HepG2 (cell line): ENCODE measurements around the gene FBP1. TPM values are rescaled to one million over a fixed set of nuclear protein-coding genes. Genes with fewer than 3 reads are reported as not detected.
A peak's percentile ranks its signal among the peaks of the same experiment; 100 is the strongest.

Source experiments
- HNRNPH1 ChIP-seq: fragments of 200-400 bp; formaldehyde crosslinking; optimal IDR thresholded peaks from 2 replicates; pipeline ENCODE3; 2017; ENCODE audit warnings: mild to moderate bottlenecking, low read depth, low read length
- ISL2 ChIP-seq: sonication (generic); formaldehyde crosslinking; IDR thresholded peaks from 2 replicates; pipeline ENCODE4 v1.5.0; 2020; ENCODE audit warnings: missing genetic modification reagents
- MIXL1 ChIP-seq: IDR thresholded peaks from 2 replicates; pipeline ENCODE4 v1.6.1; 2016
- NR1H2 ChIP-seq: sonication (generic); formaldehyde crosslinking; IDR thresholded peaks from 2 replicates; pipeline ENCODE4 v1.8.1; 2022; ENCODE audit warnings: low read depth, missing genetic modification reagents, borderline replicate concordance
- PHB2 ChIP-seq: fragments of 450-650 bp; IDR thresholded peaks from 2 replicates; pipeline ENCODE4 v1.6.1; 2018; ENCODE audit not compliant: partially characterized antibody
- PHF20 ChIP-seq: sonication (generic); formaldehyde crosslinking; IDR thresholded peaks from 2 replicates; pipeline ENCODE4 v1.5.0; 2020; ENCODE audit warnings: mild to moderate bottlenecking, missing genetic modification reagents
- TRIM24 ChIP-seq: sonication (generic); formaldehyde crosslinking; IDR thresholded peaks from 2 replicates; pipeline ENCODE4 v1.8.0; 2022; ENCODE audit warnings: mild to moderate bottlenecking, missing genetic modification reagents
- ZC3H13 ChIP-seq: sonication (generic); formaldehyde crosslinking; IDR thresholded peaks from 2 replicates; pipeline ENCODE4 v1.8.1; 2023; ENCODE audit warnings: mild to moderate bottlenecking, missing genetic modification reagents, moderate library complexity
- ZIK1 ChIP-seq: sonication (generic); formaldehyde crosslinking; IDR thresholded peaks from 2 replicates; pipeline ENCODE4 v1.5.0; 2020; ENCODE audit warnings: mild to moderate bottlenecking, low read depth, missing genetic modification reagents, borderline replicate concordance
- ZNF143 ChIP-seq: sonication (generic); formaldehyde crosslinking; IDR thresholded peaks from 2 replicates; pipeline ENCODE4 v1.4.0; 2020; ENCODE audit warnings: missing genetic modification reagents
- ZNF383 ChIP-seq: sonication (generic); formaldehyde crosslinking; IDR thresholded peaks from 2 replicates; pipeline ENCODE4 v1.4.0; 2020; ENCODE audit warnings: missing genetic modification reagents, mild to moderate bottlenecking, borderline replicate concordance
- ZNF543 ChIP-seq: sonication (generic); formaldehyde crosslinking; IDR thresholded peaks from 2 replicates; pipeline ENCODE4 v1.4.0; 2020; ENCODE audit warnings: mild to moderate bottlenecking, missing genetic modification reagents
- polyA plus RNA-seq, 8 experiments: library from polyadenylated mRNA; depleted of rRNA in 3 of 8; stranded (reverse) in 7 of 8; unstranded in 1 of 8; fragments of >200 nt; fragmentation: Illumina TruSeq in 4 of 8; extraction: Trizol in 4 of 8; gene quantifications; 2 replicates each; pipeline versions ENCODE4 v1.2.1 to v1.2.3, GENCODE V29; 2011 to 2016; ENCODE audit warnings: low read depth in 4 of 8, missing spikeins in 1 of 8, mixed read lengths in 1 of 8; ENCODE audit not compliant: insufficient read depth in 1 of 8
- total RNA-seq, 5 experiments: library from RNA; depleted of rRNA; stranded (reverse); fragments of >200 nt; fragmentation: Illumina TruSeq; extraction: Trizol; gene quantifications; 2 replicates each; pipeline ENCODE4 v1.2.3, GENCODE V29; 2016; ENCODE audit warnings: low read depth in 1 of 5
- TF ChIP-seq, protein P1 (sequence below): sonication (generic); formaldehyde crosslinking; conservative IDR thresholded peaks from 2 replicates; pipeline ENCODE4 v1.4.0; 2020; ENCODE audit warnings: missing genetic modification reagents
- TF ChIP-seq, protein P2 (sequence below): sonication (generic); formaldehyde crosslinking; IDR thresholded peaks from 2 replicates; pipeline ENCODE4 v1.5.0; 2020; ENCODE audit warnings: mild to moderate bottlenecking, missing genetic modification reagents
- TF ChIP-seq, protein P3 (sequence below): sonication (generic); formaldehyde crosslinking; IDR thresholded peaks from 2 replicates; pipeline ENCODE4 v1.8.0; 2022; ENCODE audit warnings: mild to moderate bottlenecking, missing genetic modification reagents, borderline replicate concordance
- TF ChIP-seq, protein P4 (sequence below): sonication (generic); formaldehyde crosslinking; IDR thresholded peaks from 2 replicates; pipeline ENCODE4 v1.9.0; 2021; ENCODE audit warnings: mild to moderate bottlenecking, missing genetic modification reagents
- TF ChIP-seq, protein P5 (sequence below): sonication (generic); formaldehyde crosslinking; IDR thresholded peaks from 2 replicates; pipeline ENCODE4 v1.8.1; 2023; ENCODE audit warnings: mild to moderate bottlenecking, moderate library complexity, missing genetic modification reagents

FBP1 gene
- total and polyA plus RNA-seq, 2 of the 13 experiments (the other 11 are each of a cell fraction or from before 2014, with no cell fraction given) = 0.29 to 0.53 TPM

DNA sequence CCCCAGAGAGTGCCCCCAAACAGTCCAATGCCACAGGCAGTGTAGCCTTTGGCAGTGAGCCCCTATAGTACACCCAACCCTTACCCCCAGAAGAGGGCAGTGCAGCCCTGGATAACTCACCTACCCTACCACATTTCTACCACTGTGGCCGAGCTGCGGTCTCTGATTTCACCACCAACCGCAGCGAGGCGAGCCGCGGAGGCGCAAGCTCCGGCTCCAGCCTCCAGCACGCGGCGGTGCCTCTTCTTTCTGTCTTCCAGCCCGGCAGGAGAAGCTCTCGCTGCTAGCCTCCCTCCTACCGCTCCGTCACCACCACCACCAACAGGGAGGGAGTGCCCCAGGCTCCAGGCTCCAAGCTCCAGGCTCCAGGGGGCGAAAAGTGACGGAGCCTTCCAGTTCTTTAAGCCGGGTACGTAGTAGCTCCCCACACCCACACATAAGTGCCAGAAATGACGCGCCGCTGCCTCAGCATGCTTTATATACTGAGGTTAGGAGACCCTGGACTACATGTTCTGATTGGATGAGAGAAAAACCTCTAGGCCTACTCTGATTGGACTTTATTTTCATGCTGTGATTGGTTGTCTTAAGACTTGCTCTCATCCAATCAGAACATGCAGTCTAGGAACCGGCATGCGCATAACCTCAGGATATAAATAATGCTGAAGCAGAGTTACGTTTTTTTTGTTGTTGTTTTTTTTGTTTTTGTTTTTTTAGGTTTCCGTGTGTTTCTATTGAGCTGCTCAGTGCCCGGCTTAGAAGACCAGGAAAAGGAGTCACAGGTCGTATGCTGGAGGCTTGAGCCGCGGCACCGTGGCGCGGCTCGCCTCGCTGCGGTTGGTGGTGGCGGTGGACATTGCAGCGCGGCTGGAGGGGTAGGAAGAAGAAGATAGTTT lies 84.6 kb downstream of the FBP1 start, which contains the start of gene PCAT7 (continued):
- TF ChIP-seq TRIM24 (CRISPR knock-in tag) (no peak), ZC3H13 (CRISPR knock-in tag) (no peak), MIXL1 (0 out of 2 replicates have a peak, but pooled peaks have one; percentile 17), PHF20 (0 out of 2 replicates have a peak, but pooled peaks have one; percentile 25), ZIK1 (CRISPR knock-in tag) (no peak), ISL2 (CRISPR knock-in tag) (no peak), ZNF143 (CRISPR knock-in tag) (no peak), PHB2 (no peak), HNRNPH1 (no peak), ZNF543 (CRISPR knock-in tag) (peak; percentile 88; the same call in 1 of the 2 replicates), ZNF383 (0 out of 2 replicates have a peak, but pooled peaks have one; percentile 66), NR1H2 (CRISPR knock-in tag) (no peak)
- TF ChIP-seq, protein P1, sequence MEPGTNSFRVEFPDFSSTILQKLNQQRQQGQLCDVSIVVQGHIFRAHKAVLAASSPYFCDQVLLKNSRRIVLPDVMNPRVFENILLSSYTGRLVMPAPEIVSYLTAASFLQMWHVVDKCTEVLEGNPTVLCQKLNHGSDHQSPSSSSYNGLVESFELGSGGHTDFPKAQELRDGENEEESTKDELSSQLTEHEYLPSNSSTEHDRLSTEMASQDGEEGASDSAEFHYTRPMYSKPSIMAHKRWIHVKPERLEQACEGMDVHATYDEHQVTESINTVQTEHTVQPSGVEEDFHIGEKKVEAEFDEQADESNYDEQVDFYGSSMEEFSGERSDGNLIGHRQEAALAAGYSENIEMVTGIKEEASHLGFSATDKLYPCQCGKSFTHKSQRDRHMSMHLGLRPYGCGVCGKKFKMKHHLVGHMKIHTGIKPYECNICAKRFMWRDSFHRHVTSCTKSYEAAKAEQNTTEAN (CRISPR knock-in tag) = no peak
- TF ChIP-seq, protein P2, sequence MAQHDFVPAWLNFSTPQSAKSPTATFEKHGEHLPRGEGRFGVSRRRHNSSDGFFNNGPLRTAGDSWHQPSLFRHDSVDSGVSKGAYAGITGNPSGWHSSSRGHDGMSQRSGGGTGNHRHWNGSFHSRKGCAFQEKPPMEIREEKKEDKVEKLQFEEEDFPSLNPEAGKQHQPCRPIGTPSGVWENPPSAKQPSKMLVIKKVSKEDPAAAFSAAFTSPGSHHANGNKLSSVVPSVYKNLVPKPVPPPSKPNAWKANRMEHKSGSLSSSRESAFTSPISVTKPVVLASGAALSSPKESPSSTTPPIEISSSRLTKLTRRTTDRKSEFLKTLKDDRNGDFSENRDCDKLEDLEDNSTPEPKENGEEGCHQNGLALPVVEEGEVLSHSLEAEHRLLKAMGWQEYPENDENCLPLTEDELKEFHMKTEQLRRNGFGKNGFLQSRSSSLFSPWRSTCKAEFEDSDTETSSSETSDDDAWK = no peak
- TF ChIP-seq, protein P3, sequence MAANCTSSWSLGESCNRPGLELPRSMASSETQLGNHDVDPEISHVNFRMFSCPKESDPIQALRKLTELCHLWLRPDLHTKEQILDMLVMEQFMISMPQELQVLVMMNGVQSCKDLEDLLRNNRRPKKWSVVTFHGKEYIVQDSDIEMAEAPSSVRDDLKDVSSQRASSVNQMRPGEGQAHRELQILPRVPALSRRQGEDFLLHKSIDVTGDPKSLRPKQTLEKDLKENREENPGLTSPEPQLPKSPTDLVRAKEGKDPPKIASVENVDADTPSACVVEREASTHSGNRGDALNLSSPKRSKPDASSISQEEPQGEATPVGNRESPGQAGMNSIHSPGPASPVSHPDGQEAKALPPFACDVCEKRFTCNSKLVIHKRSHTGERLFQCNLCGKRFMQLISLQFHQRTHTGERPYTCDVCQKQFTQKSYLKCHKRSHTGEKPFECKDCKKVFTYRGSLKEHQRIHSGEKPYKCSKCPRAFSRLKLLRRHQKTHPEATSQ (CRISPR knock-in tag) = no peak
- TF ChIP-seq, protein P4, sequence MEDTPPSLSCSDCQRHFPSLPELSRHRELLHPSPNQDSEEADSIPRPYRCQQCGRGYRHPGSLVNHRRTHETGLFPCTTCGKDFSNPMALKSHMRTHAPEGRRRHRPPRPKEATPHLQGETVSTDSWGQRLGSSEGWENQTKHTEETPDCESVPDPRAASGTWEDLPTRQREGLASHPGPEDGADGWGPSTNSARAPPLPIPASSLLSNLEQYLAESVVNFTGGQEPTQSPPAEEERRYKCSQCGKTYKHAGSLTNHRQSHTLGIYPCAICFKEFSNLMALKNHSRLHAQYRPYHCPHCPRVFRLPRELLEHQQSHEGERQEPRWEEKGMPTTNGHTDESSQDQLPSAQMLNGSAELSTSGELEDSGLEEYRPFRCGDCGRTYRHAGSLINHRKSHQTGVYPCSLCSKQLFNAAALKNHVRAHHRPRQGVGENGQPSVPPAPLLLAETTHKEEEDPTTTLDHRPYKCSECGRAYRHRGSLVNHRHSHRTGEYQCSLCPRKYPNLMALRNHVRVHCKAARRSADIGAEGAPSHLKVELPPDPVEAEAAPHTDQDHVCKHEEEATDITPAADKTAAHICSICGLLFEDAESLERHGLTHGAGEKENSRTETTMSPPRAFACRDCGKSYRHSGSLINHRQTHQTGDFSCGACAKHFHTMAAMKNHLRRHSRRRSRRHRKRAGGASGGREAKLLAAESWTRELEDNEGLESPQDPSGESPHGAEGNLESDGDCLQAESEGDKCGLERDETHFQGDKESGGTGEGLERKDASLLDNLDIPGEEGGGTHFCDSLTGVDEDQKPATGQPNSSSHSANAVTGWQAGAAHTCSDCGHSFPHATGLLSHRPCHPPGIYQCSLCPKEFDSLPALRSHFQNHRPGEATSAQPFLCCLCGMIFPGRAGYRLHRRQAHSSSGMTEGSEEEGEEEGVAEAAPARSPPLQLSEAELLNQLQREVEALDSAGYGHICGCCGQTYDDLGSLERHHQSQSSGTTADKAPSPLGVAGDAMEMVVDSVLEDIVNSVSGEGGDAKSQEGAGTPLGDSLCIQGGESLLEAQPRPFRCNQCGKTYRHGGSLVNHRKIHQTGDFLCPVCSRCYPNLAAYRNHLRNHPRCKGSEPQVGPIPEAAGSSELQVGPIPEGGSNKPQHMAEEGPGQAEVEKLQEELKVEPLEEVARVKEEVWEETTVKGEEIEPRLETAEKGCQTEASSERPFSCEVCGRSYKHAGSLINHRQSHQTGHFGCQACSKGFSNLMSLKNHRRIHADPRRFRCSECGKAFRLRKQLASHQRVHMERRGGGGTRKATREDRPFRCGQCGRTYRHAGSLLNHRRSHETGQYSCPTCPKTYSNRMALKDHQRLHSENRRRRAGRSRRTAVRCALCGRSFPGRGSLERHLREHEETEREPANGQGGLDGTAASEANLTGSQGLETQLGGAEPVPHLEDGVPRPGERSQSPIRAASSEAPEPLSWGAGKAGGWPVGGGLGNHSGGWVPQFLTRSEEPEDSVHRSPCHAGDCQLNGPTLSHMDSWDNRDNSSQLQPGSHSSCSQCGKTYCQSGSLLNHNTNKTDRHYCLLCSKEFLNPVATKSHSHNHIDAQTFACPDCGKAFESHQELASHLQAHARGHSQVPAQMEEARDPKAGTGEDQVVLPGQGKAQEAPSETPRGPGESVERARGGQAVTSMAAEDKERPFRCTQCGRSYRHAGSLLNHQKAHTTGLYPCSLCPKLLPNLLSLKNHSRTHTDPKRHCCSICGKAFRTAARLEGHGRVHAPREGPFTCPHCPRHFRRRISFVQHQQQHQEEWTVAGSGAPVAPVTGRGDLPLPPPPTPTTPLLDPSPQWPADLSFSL (CRISPR knock-in tag) = no peak
- TF ChIP-seq, protein P5, sequence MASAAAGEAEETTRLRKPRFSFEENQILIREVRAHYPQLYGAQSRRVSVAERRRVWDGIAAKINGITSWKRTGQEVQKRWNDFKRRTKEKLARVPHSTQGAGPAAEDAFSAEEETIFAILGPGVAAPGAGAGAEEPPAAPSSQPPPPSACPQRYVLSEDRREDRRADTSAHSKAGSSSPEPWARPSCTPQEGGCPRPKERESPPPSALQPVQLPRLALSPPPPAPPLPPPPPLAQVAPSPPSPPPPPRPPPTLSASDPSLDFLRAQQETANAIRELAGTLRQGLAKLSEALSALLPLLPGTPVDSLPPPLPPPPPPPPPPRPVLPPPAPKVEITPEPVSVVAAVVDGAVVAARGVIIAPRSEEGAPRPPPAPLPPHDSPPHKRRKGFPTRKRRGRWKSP (CRISPR knock-in tag) = peak; percentile 82
